ACHN (cell line): Measurements from ENCODE around the gene DNAH2.

ENCODE experiments used
- DNase-seq: peaks from one replicate; pipeline ENCODE4 v3.0.0-alpha.2; 2015
- in situ Hi-C: cut with HindIII; loops from 2 replicates; pipeline ENCODE4 v1.10.0; 2017; ENCODE audit warnings: low sequenced_read_pairs, low pct_ligation_motif_present, low pct_unique_long_range_greater_than_20kb

DNAH2 gene

DNA sequence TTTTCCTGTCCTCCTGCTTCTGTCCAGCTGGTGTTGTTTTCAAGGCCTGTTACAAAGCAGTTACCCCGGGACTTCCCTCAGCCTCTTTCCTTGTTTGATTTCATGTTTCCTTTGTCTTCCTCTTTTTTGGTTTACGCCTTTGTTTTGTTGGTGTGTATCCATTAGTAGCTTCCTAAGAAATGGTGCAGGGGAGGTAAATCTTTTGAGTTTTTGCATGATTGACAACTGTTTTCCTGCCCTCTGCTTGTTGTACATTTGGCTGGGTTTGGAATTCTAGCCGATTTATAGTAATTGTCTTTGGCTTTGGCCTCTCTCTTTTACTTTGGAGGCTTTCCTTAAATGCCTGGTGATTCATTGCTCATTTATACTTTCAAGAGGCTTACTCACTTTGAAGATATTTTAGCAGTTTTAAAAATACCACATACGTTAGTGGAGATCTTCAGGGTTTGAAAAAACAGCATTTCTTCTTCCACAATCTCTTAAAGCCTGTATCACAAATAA, 32.8 kb downstream of the DNAH2 start:
- peak; percentile 89 for DNase-seq
- in situ Hi-C loops, result no loop called here

DNA sequence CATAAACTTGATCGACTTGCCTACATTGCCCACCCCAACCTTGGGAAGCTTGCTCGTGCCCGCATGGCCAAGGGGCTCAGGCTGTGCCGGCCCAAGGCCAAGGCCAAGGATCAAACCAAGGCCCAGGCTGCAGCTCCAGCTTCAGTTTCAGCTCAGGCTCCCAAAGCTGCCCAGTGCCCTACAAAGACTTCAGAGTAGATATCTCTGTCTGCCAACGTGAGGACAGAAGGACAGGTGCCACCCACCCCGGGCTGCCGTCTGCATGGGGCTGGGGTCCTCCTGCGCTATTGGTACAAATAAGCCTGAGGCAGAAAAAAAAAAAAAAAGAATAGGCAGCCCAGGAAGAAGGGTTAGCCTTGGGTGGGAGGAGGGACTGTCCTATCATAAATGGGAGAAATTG, 37.1 kb downstream of the DNAH2 start:
- in situ Hi-C loops, result no loop called here
- DNase-seq, result no peak

DNA sequence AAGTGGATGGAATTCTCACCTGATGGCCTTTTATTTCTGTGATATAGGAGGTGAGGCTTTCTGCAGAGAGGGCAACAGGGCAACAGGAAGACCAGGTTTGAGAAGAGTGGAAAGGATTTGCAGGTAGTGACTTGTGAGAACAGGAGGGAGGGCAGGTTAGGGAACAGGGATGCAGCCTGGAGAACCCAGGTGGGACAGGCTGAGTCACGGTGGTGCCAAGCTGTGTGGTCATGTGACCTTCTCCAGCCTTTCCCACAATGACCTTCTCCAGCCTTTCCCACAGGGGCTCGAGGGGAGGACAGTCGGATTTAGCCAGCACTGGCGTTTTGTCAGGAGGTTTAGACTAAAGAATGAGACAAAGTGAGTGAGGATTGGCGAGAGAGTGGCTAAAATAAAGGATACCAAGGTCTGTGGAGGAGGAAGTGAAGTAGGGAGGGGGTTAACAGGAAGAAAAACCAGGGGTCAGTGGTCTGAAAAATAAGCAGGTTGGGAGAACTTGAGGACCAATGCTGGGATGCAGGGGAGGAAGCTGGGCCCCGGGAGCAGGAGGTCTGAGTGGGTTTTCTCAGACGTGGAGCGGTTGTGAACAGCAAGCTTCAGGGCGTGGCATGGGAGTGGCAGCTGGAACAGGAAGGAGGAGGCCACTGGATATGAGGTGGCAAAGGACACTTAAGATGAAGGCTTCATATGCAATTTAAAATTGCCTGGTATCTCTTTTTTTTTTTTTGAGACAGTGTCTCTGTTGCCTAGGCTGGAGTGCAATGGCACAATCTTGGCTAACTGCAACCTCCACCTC, 37.7 kb downstream of the DNAH2 start:
- in situ Hi-C loops, result no loop called here
- DNase-seq, result no peak

DNA sequence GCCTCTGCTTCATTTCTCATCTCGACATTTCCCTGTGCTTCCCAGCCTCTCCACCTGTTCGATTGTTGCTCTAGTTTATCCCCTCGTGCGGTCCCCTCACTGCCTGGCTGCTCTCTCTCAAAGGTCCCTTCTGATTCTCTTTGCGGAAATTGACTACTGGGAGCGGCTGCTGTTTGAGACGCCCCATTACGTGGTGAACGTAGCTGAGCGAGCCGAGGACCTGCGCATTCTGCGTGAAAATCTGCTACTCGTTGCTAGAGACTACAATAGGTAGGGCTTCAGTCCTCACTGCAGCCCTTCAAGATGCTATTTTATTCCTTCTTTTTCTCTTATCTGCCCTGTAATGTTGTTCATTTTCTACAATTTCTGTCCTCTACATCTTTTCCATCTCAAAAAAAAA, 39.4 kb downstream of the DNAH2 start:
- no peak for DNase-seq
- in situ Hi-C loops, result no loop called here

DNA sequence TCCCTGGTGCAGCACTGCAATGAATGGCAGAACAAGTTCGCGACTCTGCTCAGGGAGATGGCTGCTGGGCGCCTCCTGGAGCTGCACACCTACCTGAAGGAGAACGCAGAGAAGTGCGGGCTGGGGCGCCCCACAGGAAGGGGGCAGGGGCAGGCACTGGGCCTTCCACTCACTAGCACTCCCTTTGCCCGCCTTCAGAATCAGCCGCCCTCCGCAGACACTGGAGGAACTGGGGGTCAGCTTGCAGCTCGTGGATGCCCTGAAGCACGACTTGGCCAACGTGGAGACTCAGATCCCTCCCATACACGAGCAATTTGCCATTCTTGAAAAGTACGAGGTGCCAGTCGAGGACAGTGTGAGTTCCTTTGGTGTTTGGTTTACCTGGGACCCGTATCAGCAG, 46.4 kb downstream of the DNAH2 start:
- no peak for DNase-seq
- in situ Hi-C loops, result no loop called here

DNA sequence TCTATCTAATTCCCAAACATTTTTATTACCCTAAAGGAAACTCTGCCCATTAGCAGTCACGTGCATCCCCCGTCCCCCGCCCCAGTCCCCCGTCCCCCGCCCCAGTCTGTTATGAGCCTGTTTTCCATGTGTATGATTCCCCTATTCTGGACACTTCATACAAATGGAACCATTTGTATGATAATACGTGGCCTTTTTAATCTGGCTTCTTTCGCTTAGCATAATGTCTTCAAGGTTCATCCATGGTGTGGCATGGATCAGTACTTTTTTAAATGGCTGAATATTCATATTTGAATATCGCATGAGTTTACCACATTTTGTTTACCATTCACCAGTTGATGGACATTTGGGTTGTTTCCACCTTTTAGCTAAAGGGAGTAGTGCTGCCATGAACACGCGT, 49.5 kb downstream of the DNAH2 start:
- in situ Hi-C loops, result no loop called here
- no peak for DNase-seq

DNA sequence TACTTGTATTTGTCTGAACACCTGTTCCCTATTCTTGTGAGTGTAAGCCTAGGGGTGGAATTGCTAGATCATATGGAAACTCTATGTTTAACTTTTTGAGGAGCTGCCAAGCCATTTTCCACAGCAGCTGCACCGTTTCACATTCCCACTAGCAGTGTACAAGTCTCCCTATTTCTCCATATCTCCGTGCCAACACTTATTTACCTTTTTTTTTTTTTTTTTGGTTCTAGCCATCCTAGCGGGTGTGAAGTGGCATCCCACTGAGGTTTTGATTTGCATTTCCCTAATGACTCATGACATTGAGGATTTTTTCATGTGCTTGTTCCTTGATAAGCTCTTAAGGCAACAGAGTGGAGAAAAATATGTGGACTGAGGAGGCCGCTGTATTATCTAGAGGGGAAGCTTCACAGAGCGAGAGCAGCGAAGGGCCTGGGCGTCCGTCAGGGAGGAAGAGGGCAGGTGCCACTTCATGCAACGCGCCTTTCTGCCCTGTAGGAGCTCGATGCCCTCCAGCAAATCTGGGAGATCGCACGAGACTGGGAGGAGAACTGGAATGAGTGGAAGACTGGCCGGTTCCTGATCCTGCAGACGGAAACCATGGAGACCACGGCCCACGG, 50.0 kb downstream of the DNAH2 start:
- in situ Hi-C loops, result no loop called here
- no peak for DNase-seq

DNA sequence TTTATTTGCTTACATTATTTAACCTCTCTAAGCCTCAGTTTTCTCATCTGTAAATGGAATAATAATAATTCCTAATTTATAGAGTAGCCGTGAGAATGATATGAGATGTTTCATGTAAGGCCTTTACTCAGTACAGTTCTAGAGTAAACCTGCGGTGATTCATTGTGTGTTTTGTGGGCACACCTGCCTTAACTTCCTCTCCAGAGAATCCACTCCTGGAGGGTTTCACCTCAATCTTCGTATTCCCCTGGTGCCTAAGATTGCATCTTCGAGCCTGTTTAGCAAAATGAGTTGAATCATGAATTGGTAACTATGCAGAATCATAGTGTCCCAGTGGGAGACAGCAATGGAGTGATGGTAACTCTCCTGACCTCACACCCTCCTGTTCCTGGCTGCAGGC, 52.3 kb downstream of the DNAH2 start:
- no peak for DNase-seq
- in situ Hi-C loops, result no loop called here

DNA sequence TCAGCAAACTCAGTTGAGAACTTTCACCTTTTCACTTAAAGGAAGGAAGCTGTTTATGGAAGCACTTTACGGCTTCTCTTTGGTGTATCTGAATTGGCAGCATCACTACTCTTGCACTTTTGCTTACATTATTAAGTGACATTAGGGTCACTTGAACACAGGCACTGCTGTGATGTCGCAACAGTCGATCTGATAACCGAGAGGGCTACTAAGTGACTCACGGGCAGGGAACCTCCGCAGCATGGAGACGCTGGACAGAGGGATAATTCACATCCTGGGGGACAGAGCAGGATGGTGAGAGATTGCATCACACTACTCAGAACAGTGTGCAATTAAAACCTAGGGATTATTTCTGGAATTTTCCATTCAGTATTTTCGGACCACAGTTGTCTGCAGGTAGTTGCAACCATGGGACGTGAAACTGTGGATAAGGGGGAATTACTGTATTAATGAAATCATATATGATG, 56.5 kb downstream of the DNAH2 start:
- no peak for DNase-seq
- in situ Hi-C loops, result no loop called here

DNA sequence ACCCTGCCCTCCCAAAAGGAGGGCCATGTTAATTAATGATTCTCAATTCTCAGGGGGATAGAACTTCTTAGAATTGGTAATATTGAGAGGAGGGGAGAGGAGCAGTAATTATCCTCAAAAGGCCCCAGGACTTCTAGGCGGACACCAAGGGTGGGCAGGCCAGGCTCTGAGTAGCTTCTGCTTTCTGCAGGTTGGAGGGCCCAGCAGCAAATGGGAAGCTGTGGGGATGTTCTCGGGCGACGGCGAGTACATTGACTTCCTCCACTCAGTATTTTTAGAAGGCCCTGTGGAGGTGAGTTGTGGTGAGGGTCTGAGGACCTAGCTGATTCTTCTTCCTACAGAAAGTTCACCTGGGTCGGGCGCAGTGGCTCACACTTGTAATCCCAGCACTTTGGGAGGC, 57.5 kb downstream of the DNAH2 start:
- no peak for DNase-seq
- in situ Hi-C loops, result no loop called here

DNA sequence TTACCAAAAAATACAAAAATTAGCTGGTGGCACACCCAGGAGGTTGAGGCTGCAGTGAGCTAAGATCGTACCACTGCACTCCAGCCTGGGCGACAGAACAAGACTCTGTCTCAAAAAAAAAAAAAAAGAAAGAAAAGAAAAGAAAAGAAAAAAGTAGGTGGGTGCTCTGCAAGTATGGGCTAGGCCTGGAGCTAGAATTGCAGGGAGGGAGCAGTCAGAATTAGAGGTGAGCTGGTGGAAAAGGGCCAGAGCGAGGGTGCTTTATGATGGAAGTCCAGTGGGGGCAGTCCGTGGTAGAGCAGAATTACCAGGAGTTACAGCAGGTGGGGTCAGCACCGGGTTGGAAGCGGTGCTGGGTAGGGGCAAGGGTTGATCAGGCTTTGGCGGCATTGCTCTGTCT, 59.5 kb downstream of the DNAH2 start:
- in situ Hi-C loops, result no loop called here

DNA sequence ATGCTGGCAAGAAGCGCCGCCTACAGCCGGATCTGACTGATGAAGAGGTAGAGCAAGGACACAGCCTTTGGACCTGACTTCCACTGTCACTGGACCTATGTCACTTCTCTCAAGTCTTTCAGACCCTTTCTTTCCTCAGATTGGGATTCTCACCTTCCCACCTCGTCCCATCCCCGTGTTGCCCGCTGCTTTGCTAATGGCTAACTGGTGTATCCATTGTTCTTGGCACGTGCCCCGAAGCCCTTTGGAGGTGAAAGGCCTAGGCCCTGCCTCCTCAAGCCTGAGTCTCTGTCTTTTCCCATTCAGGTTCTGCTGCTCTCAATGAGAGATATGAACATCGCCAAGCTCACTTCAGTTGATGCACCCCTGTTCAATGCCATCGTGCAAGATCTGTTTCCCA, 63.2 kb downstream of the DNAH2 start:
- in situ Hi-C loops, result no loop called here
- DNase-seq, result no peak

More for the DNA sequence above, 59.5 kb downstream of the DNAH2 start:
- DNase-seq, result no peak

DNA sequence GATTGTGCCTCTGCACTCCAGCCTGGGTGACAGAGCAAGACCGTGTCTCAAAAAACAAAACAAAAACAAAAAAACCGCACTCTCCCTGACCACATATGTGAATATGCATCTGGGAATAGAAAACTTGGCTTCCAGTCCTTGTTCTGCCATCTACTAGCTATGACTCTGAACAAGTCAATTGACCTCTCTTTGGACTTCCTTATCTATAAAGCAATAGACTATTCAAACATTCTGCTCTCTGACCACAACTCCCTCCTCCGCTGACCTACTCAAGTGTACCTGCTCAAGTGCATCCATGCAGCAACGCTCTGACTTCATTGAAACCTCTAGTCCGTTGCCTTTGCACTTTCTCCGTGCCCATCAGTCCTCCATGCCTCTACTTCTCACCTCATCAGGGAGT, 63.9 kb downstream of the DNAH2 start:
- peak; percentile 92 for DNase-seq
- in situ Hi-C loops, result no loop called here

DNA sequence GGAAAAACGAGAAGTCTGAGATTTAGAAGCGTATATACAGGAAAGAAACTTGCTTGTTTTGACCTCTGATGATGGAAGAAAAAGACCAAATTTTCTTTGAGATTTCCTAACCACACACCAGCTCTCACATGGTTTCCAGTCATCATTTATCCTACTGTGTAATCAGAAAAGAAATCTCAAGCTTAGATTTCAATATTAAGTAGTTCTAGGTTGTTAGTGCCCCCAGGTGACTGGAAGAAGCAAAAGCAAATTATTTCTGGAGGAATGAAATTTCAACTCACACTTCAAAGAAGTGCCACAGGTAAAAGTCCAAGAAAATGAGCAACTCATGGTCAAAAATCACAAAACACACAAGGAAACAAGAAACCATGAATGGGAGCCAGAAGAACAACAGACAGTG, 64.7 kb downstream of the DNAH2 start:
- in situ Hi-C loops, result no loop called here
- DNase-seq, result peak; percentile 42

DNA sequence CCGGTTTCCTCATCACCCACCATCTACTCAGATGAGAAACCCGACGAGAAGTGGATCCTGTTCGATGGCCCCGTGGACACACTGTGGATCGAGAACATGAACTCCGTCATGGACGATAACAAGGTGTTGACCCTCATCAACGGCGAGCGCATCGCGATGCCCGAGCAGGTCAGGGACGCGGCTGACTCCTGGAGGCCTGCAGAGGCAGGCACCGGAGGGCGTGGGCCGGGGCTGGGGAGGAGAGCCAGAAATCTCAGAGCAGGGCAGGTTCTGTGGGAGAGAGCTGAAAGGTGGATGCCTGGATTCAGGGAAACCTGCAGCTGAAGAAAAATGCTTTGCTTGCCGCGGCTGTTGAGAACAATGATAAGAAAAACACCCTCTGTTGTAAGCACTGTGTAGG, 69.3 kb downstream of the DNAH2 start:
- in situ Hi-C loops, result no loop called here
- DNase-seq, result no peak

DNA sequence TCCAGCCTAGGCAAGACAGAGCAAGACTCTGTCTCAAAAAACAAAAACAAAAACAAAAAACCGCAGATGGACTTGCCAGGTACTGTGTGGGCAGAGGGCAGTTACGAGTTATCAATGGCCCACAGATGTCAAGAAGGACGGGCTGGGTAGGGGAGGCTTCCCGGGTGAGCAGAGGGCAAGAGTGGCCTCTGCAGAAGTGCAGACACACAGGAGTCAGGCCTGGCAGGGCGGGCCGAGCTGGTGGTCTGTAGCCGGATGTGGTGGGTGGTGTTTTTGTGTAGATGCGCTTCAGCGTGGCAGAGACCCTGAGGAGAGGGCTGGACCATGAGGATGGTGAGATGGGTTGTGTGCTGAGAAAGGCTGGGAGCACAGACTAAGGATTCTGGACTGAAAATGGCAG, 71.6 kb downstream of the DNAH2 start:
- in situ Hi-C loops, result no loop called here
- DNase-seq, result no peak

DNA sequence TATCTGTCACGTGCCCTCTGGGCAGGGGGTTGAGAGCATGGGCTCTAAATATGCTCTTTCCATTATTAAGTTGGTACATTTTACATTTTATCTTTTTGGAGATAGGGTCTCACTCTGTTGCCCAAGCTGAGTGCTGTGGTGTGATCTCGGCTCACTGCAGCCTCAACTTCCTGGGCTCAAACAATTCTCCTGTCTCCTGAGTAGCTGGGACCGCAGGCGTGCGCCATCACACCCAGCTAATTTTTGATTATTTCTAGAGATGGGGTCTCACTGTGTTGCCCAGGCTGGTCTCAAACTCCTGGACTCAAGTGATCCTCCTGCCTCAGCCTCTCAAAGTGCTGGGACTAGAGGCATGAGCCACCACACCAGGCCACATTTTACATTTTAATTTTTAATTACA, 72.6 kb downstream of the DNAH2 start:
- DNase-seq, result no peak
- in situ Hi-C loops, result no loop called here

DNA sequence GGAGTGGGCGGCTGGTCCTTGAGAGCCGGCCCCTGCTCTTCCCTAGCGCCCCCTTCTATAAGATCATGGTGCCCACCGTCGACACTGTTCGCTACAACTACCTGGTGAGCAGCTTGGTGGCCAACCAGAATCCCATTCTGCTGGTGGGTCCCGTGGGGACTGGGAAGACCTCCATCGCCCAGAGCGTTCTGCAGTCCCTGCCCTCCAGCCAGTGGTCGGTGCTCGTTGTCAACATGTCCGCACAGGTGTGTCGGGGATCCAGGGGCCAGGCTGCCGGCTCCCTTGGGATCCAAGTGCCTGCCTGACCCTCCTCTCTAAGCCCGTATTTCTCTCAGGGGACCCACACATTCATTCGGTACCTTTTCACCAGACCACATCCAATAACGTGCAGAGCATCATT, 75.1 kb downstream of the DNAH2 start:
- no peak for DNase-seq
- in situ Hi-C loops, result no loop called here

DNA sequence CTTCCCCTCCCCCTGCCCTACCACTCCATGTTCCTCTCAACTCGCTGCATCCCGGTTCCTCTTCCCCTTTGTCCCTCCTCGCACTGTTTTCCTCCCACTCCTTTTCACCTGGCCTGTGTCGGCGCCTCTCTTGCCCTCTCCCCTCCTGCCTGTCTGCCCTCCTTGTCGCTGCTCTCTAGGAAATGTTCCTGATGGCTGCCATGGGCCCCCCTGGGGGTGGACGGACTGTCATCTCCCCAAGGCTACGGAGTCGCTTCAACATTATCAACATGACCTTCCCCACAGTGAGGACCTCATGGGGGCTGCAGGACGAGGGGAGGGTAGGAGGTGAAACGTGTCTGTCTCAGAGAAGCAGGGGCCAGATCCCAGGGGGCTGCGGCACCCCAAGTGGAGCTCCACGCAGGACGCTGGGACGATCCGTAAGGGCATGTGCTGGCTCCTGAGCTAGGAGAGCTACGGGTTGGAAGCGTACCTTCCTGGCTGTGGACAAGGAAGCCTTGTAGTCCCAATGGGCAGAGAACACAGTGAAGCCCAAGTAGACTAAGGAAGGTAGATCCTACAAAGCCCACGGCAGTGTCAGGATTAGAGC, 76.6 kb downstream of the DNAH2 start:
- no peak for DNase-seq
- in situ Hi-C loops, result no loop called here

DNA sequence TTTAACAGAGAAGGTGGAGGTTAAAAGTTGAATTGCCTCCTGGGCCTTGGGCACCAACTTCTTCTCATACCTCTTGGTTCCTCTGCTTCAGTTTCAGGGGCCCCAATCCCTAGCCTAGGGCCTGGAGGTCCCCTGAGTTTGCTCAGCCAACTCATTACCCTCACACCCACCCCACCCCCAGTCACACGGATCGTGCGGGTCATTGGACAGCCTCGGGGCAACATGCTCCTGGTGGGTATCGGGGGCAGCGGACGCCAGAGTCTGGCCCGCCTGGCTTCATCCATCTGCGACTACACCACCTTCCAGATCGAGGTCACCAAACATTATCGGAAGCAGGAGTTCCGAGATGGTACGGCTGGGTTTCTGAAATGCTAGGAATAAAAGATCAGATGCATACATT, 80.4 kb downstream of the DNAH2 start:
- in situ Hi-C loops, result no loop called here
- DNase-seq, result no peak
